Spleen (tissue), 7 donors: Measurements from ENCODE around the gene TMEM222.

ENCODE experiments used
- POLR2A ChIP-seq, 3 donors: fragments of 450-650 bp; IDR thresholded peaks; one replicate each; pipeline ENCODE4 v1.5.1; 2017; ENCODE audit warnings: antibody characterized with exemption in 3 of 3, mild to moderate bottlenecking in 1 of 3
- POLR2AphosphoS5 ChIP-seq, 3 donors: sonication (generic); formaldehyde crosslinking; IDR thresholded peaks; one replicate each; pipeline ENCODE4 v1.5.1; 2017; ENCODE audit warnings: antibody characterized with exemption in 3 of 3
- TF ChIP-seq, protein P1 (sequence below), 11 experiments: fragments of 200-600 bp in 7 of 11; fragments of 450-650 bp in 4 of 11; sonication (generic) in 4 of 11; IDR thresholded peaks in 8 of 11; conservative IDR thresholded peaks in 3 of 11; 1 replicate in 7 of 11; 2 replicates in 4 of 11; pipeline versions ENCODE4 v1.4.0 to v1.8.0; 2016 to 2021; ENCODE audit warnings: antibody characterized with exemption in 11 of 11, inconsistent platforms in 4 of 11, mild to moderate bottlenecking in 1 of 11
- donor health status: DM: no; HTN: no; CAD: no; lungs with moderate emphysema.
- donor health status: DM: no; HTN: no; CAD: no.
- donor health status: DM: no; HTN: no; CAD: no.

DNA sequence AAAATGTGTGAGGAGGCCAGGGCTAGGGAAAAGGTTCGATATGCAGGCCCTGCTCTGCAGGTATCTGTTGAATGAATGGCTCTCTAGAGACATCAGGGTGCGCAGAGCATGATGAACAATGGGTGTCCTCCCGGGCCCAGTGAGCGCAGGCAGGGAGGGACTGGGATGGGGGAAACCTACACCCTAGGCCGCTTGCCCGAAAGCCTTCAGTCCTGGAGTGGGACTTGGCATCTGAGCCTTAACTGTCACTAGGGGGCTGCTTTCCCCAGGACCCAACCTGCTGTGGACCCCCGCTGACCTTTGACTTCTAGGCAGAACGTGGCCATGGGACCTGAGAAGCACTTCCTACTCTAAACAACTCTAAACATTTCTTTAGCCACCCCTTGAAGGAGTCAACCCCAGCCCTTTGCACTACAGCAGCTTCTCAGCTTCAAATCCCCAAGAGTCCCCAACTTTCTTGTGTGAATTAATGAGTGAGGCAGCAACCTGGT is 45.2 kb downstream of the TMEM222 start:
- TF ChIP-seq POLR2A (IDR thresholded peaks at IDR 0.05) (no peak), POLR2AphosphoS5 (IDR thresholded peaks at IDR 0.05) (no peak)
- TF ChIP-seq, protein P1, sequence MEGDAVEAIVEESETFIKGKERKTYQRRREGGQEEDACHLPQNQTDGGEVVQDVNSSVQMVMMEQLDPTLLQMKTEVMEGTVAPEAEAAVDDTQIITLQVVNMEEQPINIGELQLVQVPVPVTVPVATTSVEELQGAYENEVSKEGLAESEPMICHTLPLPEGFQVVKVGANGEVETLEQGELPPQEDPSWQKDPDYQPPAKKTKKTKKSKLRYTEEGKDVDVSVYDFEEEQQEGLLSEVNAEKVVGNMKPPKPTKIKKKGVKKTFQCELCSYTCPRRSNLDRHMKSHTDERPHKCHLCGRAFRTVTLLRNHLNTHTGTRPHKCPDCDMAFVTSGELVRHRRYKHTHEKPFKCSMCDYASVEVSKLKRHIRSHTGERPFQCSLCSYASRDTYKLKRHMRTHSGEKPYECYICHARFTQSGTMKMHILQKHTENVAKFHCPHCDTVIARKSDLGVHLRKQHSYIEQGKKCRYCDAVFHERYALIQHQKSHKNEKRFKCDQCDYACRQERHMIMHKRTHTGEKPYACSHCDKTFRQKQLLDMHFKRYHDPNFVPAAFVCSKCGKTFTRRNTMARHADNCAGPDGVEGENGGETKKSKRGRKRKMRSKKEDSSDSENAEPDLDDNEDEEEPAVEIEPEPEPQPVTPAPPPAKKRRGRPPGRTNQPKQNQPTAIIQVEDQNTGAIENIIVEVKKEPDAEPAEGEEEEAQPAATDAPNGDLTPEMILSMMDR (IDR thresholded peaks at IDR 0.05 in 8 of 11, conservative IDR thresholded peaks at IDR 0.05 in 3 of 11): no peak
